Upper lobe of left lung (tissue), 4 donors: Measurements from ENCODE around the gene MYO6.

Experiments used
- EP300 ChIP-seq, 4 donors: sonication (generic); formaldehyde crosslinking; IDR thresholded peaks; one replicate each; pipeline ENCODE4 v1.5.1; 2017; ENCODE audit warnings: antibody characterized with exemption in 4 of 4, control low read depth in 2 of 4
- POLR2A ChIP-seq, 4 donors: fragments of 450-650 bp; IDR thresholded peaks; one replicate each; pipeline ENCODE4 v1.5.1; 2016 to 2017; ENCODE audit warnings: antibody characterized with exemption in 4 of 4, mild to moderate bottlenecking in 2 of 4
- POLR2AphosphoS5 ChIP-seq, 2 donors: sonication (generic); formaldehyde crosslinking; IDR thresholded peaks; one replicate each; pipeline ENCODE4 v1.5.1; 2017; ENCODE audit warnings: antibody characterized with exemption in 2 of 2
- TF ChIP-seq, protein P1 (sequence below), 6 experiments: fragments of 450-650 bp in 4 of 6; fragments of 200-600 bp in 2 of 6; sonication (generic) in 2 of 6; IDR thresholded peaks; one replicate each; pipeline ENCODE4 v1.5.1; 2016 to 2019; ENCODE audit warnings: antibody characterized with exemption in 6 of 6

GRCh38 chr6:75747152-75747992, 1.7 kb upstream of the MYO6 start:
- TF ChIP-seq, protein P1, sequence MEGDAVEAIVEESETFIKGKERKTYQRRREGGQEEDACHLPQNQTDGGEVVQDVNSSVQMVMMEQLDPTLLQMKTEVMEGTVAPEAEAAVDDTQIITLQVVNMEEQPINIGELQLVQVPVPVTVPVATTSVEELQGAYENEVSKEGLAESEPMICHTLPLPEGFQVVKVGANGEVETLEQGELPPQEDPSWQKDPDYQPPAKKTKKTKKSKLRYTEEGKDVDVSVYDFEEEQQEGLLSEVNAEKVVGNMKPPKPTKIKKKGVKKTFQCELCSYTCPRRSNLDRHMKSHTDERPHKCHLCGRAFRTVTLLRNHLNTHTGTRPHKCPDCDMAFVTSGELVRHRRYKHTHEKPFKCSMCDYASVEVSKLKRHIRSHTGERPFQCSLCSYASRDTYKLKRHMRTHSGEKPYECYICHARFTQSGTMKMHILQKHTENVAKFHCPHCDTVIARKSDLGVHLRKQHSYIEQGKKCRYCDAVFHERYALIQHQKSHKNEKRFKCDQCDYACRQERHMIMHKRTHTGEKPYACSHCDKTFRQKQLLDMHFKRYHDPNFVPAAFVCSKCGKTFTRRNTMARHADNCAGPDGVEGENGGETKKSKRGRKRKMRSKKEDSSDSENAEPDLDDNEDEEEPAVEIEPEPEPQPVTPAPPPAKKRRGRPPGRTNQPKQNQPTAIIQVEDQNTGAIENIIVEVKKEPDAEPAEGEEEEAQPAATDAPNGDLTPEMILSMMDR (IDR thresholded peaks at IDR 0.05) = no peak
- TF ChIP-seq EP300 (IDR thresholded peaks at IDR 0.05) (peak in 2 of 4 donors; percentile 2 to 33), POLR2A (IDR thresholded peaks at IDR 0.05) (no peak), POLR2AphosphoS5 (IDR thresholded peaks at IDR 0.05) (no peak)
